HG02981 (cell line): Measurements from ENCODE around the gene TEX53.
A peak's percentile ranks its signal among the peaks of the same experiment; 100 is the strongest.

Experiments
- ATAC-seq: cut with Tn5 transposase; IDR thresholded peaks from one replicate; pipeline ENCODE4 v1.9.1; 2021; ENCODE audit warnings: mild to moderate bottlenecking, moderate library complexity; ENCODE audit not compliant: unreplicated experiment

Gene TEX53

DNA sequence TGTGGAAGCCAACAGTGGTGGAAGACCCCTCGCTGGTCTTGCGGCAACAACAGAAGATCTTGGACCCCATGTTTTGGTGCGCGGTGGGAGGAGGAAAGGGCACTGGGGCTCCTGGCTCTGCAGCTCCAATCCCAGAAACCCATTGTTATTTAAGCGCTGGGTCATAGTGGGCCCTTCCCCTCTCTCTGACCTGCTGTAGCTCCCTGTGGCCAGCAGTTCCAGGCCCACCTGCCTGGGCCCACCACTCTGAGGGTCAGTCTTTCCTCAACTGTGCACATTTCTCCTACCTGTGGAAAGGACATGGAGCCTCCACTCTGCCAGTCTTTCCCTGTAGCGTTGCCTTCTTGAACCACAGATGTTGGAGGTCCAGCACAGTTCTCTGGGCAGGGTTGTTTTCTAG lies at the start of gene TEX53:
TEX53 (minus strand) TSS at position 101 of the 400 bp plus-strand sequence; CDS start at position 70, 31 bp downstream.
- no peak for ATAC-seq

DNA sequence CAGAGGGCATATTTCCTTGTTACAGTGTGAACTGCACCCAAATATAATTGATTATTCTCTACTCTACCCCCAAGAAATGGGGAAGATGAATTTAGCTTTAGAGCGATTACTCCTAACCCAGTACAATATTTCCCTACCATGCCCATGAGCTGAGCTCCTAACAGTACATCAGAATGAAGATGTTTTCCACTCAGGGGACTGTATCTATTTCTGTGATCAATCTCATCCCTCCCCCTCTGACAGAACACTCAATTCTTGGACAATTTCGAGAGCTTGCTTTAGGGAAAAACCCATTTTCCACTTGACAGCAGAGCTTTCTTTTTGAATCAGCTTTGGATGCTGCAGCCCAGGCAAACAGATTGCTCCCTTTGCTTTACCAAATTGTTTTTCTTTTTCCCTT lies 49.1 kb upstream of the TEX53 start:
- ATAC-seq, result no peak

DNA sequence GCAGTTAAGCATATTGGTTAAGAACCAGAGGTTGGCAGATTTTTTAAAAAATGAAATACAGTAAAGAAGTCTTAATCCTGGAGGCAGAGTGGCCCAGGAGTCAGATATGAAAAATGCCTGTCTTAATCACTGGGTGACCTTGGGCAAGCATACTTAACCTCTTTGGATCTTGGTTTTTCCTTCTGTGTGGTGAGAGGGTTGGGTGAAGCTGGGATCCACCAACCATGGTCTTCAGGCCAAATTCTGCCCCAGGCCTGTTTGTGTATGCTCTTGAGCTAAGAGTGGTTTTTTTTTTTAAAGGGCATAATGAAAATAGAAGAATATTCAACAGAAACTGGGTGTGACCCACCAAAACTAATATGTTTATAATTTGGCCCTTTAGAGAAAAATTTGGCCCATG lies 44.4 kb upstream of the TEX53 start:
- no peak for ATAC-seq

DNA sequence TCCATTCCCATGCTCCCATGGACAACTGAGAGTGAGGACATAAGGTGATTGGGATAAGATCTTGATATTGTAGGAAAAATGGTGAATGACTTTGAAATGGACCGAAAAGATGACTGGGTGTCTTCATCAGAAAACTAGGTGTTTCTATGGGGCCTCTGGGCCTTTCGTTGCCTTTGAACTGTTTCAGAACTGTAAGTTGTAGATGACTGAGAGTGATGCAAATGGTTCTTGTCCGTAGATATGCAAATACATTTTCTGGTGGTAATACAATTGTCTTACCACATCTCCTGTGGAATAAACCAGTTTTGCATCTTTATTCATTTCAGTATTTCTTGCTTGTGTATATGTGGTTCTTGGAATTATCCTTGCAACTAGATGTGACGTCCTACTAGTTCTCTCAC lies 40.3 kb upstream of the TEX53 start:
- ATAC-seq, result peak; percentile 39

DNA sequence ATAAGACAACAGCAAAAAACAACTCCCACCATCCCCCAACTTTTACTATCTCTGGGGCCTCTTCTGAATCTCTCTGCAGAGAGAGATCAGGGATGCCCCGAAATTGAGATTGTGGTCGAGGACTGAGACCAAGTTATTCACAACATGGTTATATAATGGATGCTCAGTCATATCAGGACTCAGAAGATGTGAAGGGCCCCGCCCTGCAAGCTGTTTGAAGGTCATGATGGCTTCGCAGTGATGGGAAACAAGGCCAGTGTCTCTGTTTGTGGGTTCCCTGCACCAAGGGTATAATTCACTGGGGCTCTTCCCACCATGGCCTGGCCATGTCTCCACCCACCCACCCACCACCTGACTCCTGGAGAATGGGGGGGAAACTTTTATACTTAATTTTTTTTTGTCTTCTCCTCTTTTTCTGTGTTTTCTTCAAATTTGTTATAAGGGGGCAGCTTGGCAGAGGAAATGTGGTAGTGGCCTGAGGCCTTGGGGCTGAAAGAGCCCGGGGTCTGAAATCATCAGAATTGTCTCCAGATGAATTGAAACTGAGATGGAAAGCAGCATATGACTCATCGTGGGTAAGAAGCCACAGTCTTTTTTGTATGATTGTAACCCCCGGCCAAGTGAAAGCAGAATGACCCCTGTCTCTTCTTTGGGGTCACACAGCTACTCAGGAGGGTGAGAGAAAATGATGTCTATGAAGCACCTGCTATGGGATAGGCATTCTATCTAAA lies 39.4 kb upstream of the TEX53 start:
- ATAC-seq, result peak; percentile 67

DNA sequence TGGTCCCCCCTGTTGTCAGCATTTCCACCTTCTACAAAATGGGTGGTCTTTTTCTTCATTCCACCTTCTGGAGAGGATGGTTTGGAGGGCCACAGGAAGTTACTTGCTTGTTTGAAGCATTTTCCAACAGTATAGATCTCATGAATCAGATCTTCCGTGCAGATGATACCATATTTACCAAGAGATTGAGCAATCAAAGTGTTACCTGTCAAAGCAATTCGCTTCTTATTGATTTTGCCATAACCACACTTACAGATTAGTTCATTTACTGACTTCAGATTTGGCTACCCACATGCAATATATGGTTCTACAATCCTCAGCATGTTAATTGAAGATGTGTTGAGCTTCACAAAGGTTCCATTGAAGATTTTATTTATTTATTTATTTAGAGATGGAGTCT lies 38.3 kb upstream of the TEX53 start:
- ATAC-seq, result no peak

DNA sequence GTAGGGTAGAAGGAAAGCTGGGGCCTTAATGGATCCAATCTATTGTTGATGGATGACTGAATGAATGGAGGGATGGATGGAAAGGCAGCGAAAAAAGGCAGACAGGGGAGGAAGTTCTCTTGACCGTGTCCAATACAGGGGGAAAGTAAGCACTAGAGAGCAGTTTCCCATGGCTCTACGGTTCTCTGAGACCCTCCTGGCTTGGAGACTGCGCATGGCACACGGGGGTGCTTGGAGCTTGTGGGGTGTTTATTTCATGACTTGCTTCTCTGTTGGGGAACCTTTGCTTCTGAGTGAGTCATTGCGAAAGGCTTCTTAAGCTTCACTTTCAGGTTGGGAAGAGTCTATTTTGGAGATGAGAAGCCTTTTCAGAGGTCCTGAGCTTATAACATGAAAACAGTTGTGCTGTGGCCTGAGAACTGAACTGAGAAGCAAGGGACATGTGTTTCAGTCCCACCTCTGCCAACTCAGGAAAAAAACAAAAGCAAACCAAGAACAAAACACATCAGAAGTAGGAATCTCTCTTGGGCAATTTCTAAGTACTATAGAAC lies 37.2 kb upstream of the TEX53 start:
- ATAC-seq, result peak; percentile 25

DNA sequence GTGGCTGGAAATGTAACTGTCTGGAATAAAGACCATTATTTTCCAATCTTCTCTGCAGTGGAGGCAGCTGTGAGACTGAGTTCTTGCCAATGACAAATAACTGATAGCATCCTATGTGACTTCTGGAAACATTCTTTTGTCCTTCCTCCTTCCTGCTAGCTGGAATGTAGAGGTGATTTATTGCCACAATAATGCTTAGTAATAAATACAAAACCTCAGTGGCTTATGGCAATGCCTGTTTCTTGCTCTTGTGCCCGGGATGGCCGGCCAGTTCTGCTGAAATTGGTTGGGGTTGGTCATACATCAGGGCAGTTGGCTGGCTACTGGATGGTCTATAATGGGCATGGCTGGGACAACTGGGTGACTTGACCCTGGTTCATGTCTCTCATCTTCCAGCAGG lies 36.5 kb upstream of the TEX53 start:
- ATAC-seq, result no peak

DNA sequence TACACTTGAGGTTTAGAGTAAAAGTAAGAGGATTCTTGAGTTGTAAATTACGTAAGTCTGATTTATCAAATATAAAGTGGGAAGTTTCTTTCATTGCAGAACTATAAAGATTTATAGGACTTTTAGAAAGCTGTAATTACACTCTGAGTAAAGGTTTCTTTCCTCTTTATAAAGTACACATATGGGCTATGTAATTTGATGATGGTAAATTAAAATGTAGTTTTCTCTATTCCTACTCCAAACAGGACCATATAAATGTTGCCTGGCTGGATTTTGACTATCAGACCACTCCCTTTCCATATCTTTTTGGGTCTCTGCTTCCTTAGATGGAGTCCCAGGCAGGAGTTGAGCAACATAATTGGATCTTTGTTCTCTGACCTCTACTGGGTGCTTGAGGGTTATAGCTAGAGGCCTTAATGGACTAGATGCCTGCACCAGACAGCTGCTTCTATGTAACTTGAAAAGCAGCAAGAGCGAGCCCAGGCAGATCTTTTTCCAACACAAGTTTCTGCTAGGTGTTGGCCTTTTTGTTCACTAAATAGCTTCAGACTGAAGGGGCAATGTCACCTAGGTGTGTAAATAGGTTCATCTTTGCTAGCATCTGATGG lies 35.7 kb upstream of the TEX53 start:
- no peak for ATAC-seq

DNA sequence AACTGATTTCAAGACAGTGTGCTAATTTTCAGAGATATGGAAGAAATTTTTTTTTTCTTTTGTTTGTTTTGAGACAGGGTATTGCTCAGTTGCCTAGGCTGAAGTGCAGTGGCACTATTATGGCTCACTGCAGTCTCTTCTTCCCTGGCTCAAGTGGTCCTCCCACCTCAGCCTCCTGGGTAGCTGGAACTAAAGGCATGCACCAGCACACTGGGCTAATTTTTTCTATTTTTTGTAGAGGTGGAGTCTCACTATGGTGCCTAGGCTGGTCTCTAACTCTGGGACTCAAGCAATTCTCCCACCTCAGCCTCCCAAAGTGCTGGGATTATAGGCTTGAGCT lies 34.3 kb upstream of the TEX53 start:
- no peak for ATAC-seq

DNA sequence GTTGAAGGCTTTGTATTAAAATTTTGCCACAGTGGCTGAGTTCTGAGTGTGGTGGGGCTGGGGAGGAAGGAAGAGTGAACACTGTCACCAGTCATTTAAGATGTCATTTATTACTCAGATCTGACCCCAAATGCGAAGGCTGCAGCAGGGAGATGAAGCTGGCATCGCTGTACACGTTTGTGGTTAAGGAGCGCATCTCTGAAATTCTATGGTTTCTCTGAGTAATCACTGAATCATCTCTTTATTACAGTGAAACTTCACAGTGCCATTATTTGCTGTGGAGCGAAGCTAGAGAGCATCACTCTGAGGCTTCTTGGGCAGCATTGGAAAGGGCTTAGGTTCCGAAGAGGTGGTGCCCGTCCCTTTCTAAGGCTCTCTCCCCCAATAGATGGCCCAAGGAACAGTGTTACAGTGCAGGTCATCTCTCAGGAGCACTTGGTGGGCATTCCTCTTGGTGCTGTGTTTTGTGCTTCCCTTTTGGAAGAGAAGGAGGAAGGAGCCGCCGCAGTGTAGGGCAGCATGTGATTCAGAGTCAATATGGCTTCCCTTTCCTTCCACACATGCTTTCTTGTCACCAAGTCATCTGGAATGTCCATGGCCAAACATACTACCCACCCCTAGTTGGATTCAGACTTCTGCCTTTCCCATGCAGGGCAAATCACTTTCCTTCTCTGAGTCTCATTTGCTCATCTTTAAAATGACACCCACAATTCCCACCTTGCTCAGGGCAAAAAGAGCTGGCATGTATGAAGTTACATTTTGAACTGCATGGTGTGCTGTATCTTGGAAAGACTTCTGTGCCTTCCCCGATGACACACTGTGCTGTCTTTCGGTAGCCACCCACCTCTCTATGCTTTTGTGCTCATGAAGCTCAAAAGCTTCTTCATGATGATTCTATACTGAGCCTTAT lies 33.7 kb upstream of the TEX53 start:
- peak; percentile 76 for ATAC-seq

DNA sequence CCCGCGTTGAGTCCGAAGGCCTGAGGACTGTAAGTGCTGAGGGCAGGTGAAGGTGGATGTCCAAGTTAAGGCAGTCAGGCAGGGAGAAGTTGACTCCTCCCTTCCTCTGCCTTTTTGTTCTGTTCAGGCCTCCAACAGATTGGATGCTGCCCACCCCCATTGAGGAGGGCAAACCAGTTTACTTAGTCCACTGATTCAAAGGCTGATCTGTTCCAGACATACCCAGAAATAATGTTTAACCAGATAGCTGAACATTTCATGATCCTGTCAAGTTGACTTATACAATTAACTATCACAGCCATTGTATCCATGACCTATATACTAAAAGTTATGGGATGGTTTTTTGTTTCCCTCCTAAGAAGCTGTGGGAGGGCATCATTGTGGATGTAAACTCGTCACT lies 32.7 kb upstream of the TEX53 start:
- ATAC-seq, result no peak

DNA sequence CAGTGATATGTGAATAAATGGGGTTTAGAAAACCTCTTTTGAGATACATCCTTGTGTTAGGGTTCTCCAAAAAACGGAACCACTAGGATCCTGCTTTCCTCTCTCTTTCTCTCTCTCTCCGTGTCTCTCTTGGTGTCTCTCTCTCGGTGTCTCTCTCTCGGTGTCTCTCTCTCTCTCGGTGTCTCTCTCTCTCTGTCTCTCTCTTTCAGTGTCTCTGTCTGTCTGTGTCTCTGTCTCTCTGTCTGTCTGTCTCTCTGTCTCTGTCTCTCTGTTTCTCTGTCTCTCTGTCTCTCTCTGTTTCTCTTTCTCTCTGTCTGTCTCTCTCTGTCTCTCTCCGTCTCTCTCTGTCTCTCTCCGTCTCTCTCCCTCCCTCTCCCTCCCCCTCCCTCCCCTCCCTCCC lies 32.2 kb upstream of the TEX53 start:
- ATAC-seq, result no peak

DNA sequence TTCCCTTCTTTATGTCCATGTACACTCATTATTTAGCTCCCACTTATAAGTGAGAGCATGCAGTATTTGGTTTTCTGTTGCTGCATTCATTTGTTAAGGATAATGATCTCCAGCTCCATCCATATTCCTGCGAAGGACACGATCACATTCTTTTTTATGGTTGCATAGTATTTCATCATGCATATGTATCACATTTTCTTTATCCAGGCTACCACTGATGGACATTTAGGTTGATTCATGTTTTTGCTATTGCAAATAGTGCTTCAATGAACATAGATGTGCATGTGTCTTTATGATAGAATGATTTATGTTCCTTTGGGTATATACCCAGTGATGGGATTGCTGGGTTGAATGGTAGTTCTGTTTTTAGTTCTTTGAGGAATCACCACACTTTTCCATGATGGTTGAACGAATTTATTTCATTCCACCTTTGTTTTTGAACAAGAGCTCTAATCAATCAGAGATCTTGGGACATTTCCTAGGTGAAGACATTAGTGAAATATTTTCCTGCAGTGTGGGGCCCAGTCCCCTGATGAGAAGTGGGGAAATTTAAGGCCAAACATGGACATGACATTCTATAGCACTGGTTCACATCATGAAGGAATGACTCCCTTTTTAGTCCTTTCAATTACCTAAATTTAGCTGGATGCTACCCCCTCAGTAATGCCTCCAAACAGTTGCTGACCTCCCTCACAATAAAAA lies 31.5 kb upstream of the TEX53 start:
- ATAC-seq, result no peak

DNA sequence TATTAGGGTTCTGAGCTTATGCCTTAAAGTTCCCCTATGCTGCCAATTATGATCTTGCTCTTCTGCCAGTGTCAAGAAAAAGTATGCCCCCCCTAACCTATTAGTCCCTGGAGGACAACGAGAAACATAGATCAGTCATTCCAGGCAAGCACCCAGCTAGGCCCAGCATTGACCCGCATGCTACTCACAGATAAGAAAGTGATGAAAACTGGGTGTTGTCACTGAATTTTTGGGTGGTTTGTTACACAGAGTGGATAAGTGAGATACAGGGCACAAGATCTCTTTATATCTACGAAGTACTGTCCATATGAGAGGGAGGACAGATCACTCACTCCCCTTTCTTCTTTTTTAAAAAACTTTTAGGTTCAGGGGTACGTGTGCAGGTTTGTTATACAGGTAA lies 30.8 kb upstream of the TEX53 start:
- ATAC-seq, result no peak

DNA sequence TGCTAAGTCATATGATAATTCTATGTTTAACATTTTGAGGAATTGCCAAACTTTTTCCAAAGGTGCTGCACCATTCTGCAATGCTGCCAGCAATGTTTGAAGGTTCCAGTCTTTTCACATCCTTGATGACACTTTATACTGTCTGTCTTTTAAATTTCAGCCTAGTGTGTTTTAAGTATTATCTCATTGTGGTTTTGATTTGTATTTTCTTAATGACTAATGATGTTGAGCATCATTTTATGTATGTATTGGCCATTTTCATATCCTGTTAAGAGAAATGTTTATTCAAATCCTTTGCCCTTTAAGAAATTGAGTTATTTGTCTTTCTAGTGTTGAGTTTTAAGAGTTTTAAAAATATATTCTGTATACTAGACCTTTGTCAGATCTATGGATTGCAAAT lies 29.4 kb upstream of the TEX53 start:
- no peak for ATAC-seq

DNA sequence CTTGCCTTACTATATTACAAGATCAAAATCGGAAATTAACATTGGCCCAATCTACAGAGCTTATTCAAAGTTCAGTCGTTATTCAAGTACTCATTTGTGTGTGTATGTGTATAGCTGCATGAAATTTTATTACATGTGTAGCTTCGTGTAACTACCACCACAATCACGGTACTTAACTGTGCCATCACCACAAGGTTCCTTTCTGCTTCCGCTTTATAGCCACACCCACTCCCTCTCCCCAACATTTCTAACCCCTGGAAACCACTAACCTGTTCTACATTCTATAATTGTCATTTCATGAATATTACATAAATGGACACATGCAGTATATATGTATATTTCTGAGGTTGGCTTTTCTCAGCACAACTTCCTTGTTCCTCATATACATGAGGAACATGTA lies 28.3 kb upstream of the TEX53 start:
- ATAC-seq, result no peak

DNA sequence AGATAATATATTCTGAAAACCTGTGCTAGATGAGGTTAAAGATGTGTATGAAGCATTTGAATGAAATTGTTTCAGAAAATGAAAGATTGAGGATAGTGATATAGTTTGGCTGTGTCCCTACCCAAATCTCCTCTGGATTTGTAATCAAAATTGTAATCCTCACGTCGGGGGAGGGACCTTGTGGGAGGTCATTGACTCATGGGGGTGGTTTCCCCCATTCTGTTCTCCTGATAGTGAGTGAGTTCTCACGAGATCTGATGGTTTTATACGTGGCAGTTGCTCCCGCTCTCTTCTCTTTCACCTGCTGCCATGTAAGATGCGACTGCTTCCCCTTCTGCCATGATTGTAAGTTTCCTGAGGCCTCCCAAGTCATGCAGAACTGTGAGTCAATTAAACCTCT lies 26.4 kb upstream of the TEX53 start:
- no peak for ATAC-seq

DNA sequence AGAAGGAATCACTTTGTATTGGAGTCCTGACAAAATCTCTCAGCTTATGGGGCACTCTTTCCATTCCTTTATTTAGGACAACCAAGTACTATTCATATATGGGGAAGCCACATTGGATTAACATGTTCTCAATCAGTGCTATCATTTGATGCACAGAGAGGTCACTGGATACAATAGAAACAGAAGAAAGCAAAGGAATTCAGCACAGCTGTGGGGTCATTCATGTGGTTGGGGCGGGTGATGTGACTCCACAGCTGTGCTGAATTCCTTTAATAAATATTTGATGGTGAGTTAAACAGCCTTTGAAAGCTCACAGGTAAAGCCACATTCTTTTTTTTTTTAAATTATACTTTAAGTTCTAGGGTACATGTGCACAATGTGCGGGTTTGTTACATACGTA lies 25.2 kb upstream of the TEX53 start:
- no peak for ATAC-seq

DNA sequence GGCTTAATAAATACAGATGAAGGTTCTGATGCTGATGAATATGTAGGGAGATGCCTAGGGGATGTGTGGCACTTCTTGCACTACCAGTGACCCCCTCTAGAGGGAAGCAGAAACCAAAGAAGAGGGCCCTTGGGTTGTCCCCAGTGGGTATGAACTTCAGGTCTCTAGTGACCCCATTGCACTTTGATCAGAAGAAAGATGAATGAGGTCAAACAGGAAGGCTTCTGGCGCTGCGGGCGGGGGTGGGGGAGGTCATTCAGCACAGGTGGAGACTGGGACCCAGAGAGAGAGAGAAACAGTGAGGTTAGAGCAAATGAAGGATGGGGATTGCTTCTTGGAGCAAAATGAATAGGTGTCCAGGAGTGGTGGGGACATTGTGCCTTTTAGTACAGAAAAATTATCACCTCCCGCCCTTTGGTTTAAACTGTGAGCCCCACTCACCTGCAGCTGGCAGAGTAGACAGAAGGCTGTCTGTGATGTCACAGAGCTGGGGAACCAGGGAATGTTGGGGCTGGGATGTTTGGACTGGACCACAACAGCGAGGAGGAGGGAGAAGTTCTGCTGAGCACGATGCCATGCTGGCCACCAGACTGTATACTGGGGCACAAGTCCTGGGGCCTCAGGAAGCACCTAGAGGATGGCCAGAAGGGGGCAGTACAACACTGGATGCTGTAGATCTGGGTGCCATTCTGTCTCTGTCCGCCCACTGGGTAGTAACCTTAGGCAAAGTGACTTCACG lies 24.2 kb upstream of the TEX53 start, which contains the start of gene TEX48:
TEX48 (minus strand) TSS at position 599 of the 739 bp plus-strand sequence. CDS start 10,469 bp downstream, outside the sequence.
- ATAC-seq, result peak; percentile 82
